Measurements from ENCODE around the gene UBXN1. TPM values are rescaled to one million over a fixed set of nuclear protein-coding genes. Genes with fewer than 3 reads are reported as not detected.
"Not testable (repeated sequence)": the region's sequence is repeated elsewhere in the genome, so short reads cannot be mapped to it uniquely, and the experiment has no call there.

Gene UBXN1
- polyA plus RNA-seq, 6 donors from 2014 or later: 150 to 226 (median 216) TPM

DNA sequence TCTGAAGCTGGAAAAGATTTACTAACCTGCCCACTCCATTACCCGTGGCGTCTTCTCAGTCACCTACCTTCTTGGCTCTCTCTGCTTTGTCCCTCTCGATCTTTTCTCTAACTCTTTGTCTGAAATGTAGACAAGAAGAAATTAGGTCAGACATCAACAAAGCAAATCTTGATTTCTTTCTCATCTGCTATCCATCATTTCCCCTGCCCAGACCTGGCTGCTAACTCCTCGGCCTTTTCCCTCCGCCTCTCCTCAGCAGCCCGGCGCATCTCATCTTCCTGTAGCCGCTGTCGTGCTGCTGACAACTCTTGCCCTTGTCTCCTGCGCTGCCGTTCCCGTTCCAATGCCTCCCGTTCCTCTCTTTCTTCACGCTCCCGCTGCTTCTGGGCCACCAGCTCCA lies 1.2 kb downstream of the UBXN1 start:
- ATAC-seq (ENCODE audit: low read depth in 2 of 2) (no peak), DNase-seq (no peak)
- Mint-ChIP-seq H3K4me1 (peaks cover 26 to 52% (median 41%) of the 10 kb centered on the region in 3 donors), H3K27me3 (no peaks in the 10 kb centered on the region), H3K27ac (peak overlapping the region; percentile 75 to 99 (median 96)), H3K9me3 (no peaks in the 10 kb centered on the region), H3K4me3 (peak overlapping the region; percentile 75 to 97 (median 94)), H3K36me3 (peaks cover 0 to 21% of the 10 kb centered on the region in 2 donors)

DNA sequence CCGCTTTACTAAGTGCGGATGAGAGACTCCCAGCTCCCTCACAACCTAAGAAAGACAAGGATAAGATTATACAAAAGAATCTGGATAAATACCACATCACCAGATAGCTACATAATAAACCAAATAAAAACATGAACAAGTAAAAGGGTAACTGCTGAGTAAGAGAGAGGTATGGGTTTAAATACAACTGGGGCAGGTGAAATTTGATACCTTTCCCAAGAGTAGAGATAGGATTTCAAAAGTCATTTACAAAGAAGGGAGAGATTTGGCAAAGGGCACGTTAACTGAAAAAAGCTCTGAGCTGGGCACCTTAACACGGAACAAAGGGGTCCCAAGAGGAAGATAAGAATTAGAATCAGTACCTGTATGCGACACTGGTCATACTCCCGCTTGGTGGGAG lies 1.7 kb downstream of the UBXN1 start:
- peak overlapping the region; percentile 71 to 97 (median 91) for H3K4me3 Mint-ChIP-seq
- ATAC-seq (ENCODE audit: low read depth in 2 of 2) (no peak), DNase-seq (no peak)
- H3K36me3 Mint-ChIP-seq: peaks cover 0 to 21% of the 10 kb centered on the region in 2 donors
- peaks cover 26 to 58% (median 47%) of the 10 kb centered on the region in 3 donors for H3K4me1 Mint-ChIP-seq
- no peaks in the 10 kb centered on the region for H3K9me3 Mint-ChIP-seq
- peak overlapping the region in 5 of 6 donors; percentile 25 to 98 (median 96) for H3K27ac Mint-ChIP-seq
- H3K27me3 Mint-ChIP-seq: no peaks in the 10 kb centered on the region

DNA sequence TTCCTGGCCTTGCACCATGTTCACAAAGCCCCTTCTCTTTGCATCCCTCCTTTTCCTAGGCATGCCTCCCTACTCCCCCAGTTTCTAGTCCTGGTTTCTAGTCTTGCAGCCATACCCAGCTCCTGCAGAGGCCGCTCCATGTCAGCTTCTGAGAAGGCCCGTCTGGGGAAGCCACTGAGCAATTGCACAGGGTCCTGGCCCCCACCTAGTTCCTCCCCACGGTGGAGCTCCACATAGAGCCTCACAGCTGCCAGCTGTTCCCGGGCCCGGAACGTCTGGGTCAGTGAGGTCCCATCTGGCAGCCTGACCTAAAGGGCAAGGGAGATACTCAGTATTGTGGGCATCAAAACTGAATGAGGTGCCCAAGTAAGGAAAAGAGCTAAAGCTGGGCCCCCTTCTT lies 2.2 kb downstream of the UBXN1 start:
- peak overlapping the region in 1 of 6 donors; percentile 96 for H3K27ac Mint-ChIP-seq
- H3K27me3 Mint-ChIP-seq: no peaks in the 10 kb centered on the region
- ATAC-seq (ENCODE audit: low read depth in 2 of 2) (no peak), DNase-seq (no peak)
- H3K36me3 Mint-ChIP-seq: peaks cover 0 to 23% of the 10 kb centered on the region in 2 donors
- no peaks in the 10 kb centered on the region for H3K9me3 Mint-ChIP-seq
- peak overlapping the region; percentile 71 to 97 (median 91) for H3K4me3 Mint-ChIP-seq
- peaks cover 26 to 59% (median 49%) of the 10 kb centered on the region in 3 donors for H3K4me1 Mint-ChIP-seq

DNA sequence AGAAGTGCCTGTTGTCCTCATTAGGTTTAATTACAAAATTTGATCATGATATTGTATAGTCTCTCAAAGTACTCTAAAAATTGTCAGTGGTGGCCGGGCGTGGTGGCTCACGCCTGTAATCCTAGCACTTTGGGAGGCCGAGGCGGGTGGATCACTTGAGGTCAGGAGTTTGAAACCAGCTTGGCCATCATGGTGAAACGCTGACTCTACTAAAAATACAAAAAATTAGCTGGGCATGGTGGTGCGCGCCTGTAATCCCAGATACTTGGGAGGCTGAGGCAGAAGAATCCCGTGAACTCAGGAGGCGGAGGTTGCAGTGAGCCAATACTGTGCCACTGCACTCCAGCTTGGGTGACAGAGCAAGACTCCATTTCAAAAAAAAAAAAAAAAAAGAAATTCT lies 3.5 kb downstream of the UBXN1 start:
- Mint-ChIP-seq H3K27ac (peak overlapping the region in 3 of 6 donors; percentile 36 to 57 (median 39)), H3K4me3 (peak overlapping the region in 4 of 8 donors; percentile 15 to 99 (median 40)), H3K4me1 (peaks cover 27 to 67% (median 62%) of the 10 kb centered on the region in 3 donors), H3K36me3 (peaks cover 0 to 27% of the 10 kb centered on the region in 2 donors)
- not testable (repeated sequence) for H3K9me3 Mint-ChIP-seq; DNase-seq; H3K27me3 Mint-ChIP-seq; ATAC-seq (ENCODE audit: low read depth in 2 of 2)

DNA sequence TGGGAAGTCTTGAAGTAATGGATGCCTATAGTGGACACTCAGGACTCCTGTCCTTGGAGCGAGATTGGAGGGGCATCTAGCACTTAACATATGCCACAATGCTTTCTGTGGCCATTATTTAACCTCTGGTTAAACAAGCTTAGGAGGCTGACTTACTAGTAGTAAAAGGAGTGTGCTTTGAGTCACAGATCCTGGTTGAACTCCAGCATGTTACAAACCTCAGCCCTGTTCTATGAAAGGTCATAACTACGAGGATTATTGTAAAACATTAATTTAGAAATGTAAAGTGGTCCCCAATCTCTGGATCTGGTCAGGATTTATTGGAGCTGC lies 5.7 kb downstream of the UBXN1 start:
- ATAC-seq (ENCODE audit: low read depth in 2 of 2) (no peak), DNase-seq (no peak)
- Mint-ChIP-seq H3K27me3 (no peaks in the 10 kb centered on the region), H3K4me3 (peak overlapping the region in 7 of 8 donors; percentile 99 to 100 (median 100)), H3K27ac (peak overlapping the region in 5 of 6 donors; percentile 42 to 93 (median 74)), H3K9me3 (no peaks in the 10 kb centered on the region), H3K36me3 (peaks cover 0 to 27% of the 10 kb centered on the region in 2 donors), H3K4me1 (peaks cover 25 to 72% (median 52%) of the 10 kb centered on the region in 3 donors)

DNA sequence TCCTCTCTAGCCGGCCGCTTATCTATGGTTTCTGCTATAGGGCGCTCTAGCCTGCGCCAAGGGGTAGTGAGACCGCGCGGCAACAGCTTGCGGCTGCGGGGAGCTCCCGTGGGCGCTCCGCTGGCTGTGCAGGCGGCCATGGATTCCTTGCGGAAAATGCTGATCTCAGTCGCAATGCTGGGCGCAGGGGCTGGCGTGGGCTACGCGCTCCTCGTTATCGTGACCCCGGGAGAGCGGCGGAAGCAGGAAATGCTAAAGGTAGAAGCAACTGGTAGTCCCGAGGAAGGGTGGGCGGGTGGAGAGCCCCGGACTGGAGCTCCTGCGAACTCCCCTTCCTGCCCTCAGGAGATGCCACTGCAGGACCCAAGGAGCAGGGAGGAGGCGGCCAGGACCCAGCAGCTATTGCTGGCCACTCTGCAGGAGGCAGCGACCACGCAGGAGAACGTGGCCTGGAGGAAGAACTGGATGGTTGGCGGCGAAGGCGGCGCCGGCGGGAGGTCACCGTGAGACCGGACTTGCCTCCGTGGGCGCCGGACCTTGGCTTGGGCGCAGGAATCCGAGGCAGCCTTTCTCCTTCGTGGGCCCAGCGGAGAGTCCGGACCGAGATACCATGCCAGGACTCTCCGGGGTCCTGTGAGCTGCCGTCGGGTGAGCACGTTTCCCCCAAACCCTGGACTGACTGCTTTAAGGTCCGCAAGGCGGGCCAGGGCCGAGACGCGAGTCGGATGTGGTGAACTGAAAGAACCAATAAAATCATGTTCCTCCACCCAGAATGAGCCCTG lies 7.1 kb downstream of the UBXN1 start, which contains the start of the genes LBHD1 and UQCC3:
Gene LBHD1, minus strand, starts transcription at position 660 of the 782 bp plus-strand sequence. CDS start 2,236 bp downstream, outside the sequence.
Gene UQCC3, plus strand, starts transcription at position 66 of the 782 bp plus-strand sequence. Its CDS starts 73 bp downstream, at position 139.
- DNase-seq (peak; percentile 69), ATAC-seq (ENCODE audit: low read depth in 2 of 2) (peak; percentile 83)
- H3K4me3 Mint-ChIP-seq: peak within 1 kb of the TSS; percentile 99 to 100 (median 100)
- no peaks in the 10 kb centered on the region for H3K9me3 Mint-ChIP-seq
- no peaks in the 10 kb centered on the region for H3K27me3 Mint-ChIP-seq
- H3K4me1 Mint-ChIP-seq: peaks cover 19 to 72% (median 47%) of the 10 kb centered on the region in 3 donors
- H3K27ac Mint-ChIP-seq: peak within 1 kb of the TSS; percentile 93 to 99 (median 96)
- peaks cover 0 to 13% of the 10 kb centered on the region in 2 donors for H3K36me3 Mint-ChIP-seq

DNA sequence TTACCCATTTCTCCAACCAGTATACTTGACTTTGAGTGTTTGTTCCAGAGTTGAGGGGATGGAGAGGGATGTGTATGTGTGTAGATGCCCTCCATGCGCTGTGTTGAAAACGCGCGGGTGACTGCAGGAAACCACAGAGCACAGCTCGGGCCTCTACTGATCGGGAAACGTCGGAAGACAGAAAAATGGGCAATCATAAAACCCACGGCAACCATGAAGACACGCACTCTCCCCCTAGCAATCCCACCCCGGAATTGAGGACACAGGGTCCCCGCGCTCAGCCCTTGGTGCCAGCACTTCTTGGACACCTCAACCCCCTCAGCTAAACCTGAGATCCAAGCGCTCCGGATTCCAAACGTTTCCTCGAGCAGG lies 7.7 kb downstream of the UBXN1 start:
- ATAC-seq (ENCODE audit: low read depth in 2 of 2) (peak; percentile 13 to 16), DNase-seq (no peak)
- Mint-ChIP-seq H3K4me1 (peaks cover 24 to 72% (median 47%) of the 10 kb centered on the region in 3 donors), H3K36me3 (peaks cover 0 to 13% of the 10 kb centered on the region in 2 donors), H3K4me3 (peak overlapping the region; percentile 99 to 100 (median 100)), H3K27ac (peak overlapping the region; percentile 93 to 99 (median 96)), H3K9me3 (no peaks in the 10 kb centered on the region), H3K27me3 (no peaks in the 10 kb centered on the region)

DNA sequence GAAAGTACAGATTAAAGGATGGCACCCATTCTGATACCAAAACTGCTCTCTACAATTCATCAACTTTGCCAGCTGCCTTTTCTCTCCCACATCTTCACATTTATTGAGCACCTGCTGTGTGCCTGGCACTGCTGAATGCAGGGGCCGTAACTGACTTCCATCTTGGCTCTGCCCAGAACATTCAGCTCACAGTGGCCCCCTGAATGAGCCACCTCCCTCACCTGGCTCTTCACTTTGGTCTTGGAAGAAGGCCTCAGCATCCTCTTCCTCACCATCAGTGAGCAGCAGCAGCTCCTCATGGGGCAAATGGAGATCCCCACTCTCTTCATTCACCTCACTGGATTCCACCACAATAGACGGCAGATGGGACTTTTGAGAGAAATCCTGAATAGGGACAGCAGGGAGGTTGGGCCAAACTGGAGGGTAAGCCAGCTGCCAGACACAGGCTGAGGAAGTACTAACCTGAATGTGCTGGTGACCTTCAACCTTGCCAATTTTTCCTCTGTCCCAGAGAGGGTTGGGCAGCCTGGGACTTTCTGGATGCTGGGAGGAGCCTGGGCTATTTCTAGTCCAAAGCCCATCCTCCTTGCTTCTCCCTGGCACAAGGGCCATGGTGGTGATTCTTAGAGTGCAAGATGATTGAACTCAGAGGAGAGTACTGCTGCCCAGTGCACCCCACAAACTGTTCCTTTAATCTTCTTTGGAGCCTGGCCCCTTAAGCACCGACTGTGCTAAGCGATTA lies 9.3 kb downstream of the UBXN1 start:
- H3K4me3 Mint-ChIP-seq: peak overlapping the region in 6 of 8 donors; percentile 28 to 100 (median 100)

DNA sequence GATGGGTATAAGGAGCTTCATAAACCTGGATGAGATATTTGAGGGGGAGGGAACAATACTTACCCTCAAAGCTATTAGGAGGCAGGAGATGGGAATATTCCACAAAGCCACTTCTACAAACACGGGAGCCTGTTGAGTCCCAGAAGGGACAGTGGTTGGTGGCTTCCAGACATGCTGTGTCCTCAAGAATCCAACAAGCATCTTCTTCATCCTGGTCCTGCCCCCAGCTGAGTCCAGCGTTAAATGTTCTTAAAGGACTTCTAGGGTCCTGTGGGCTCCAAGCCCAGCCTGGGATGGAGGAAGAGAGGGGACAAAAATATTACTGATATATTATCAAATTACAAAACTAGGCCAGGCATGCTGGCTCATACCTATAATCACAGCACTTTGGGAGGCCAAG lies 11.4 kb downstream of the UBXN1 start:
- H3K27me3 Mint-ChIP-seq: no peaks in the 10 kb centered on the region
- ATAC-seq (ENCODE audit: low read depth in 2 of 2) (no peak), DNase-seq (no peak)
- H3K9me3 Mint-ChIP-seq: no peaks in the 10 kb centered on the region
- H3K4me1 Mint-ChIP-seq: peaks cover 29 to 77% (median 54%) of the 10 kb centered on the region in 3 donors
- H3K27ac Mint-ChIP-seq: peak overlapping the region in 3 of 6 donors; percentile 47 to 84 (median 79)
- H3K4me3 Mint-ChIP-seq: peak overlapping the region in 3 of 8 donors; percentile 30 to 100 (median 95)
- H3K36me3 Mint-ChIP-seq: peaks cover 7 to 11% of the 10 kb centered on the region in 2 donors

More for the DNA sequence above, 9.3 kb downstream of the UBXN1 start:
- no peak for ATAC-seq (ENCODE audit: low read depth in 2 of 2)
- no peaks in the 10 kb centered on the region for H3K9me3 Mint-ChIP-seq
- H3K27ac Mint-ChIP-seq: peak overlapping the region in 3 of 6 donors; percentile 61 to 86 (median 83)
- peaks cover 0 to 8% of the 10 kb centered on the region in 2 donors for H3K36me3 Mint-ChIP-seq
- no peaks in the 10 kb centered on the region for H3K27me3 Mint-ChIP-seq
- DNase-seq: no peak
- peaks cover 24 to 69% (median 54%) of the 10 kb centered on the region in 3 donors for H3K4me1 Mint-ChIP-seq

DNA sequence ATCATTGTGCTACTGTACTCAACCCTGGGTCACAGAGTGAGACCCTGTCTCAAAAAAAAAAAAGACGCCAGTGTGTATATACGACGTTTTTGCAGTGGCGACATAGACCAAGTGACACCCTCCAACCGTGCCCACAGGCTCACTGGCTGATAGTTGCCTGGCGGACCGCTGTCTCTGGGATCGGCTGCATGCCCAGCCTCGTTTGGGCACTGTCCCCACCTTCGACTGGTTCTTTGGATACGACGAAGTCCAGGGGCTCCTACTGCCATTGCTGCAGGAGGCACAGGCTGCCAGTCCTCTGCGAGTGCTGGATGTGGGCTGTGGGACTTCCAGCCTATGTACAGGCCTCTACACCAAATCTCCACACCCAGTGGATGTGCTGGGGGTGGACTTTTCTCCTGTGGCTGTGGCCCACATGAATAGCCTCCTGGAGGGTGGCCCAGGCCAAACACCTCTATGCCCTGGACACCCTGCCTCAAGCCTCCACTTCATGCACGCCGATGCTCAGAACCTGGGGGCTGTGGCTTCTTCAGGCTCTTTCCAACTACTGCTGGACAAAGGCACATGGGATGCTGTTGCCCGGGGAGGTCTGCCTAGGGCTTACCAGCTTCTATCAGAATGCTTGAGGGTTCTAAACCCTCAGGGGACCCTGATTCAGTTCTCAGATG lies 12.5 kb downstream of the UBXN1 start:
- H3K36me3 Mint-ChIP-seq: peaks cover 7 to 8% of the 10 kb centered on the region in 2 donors
- H3K4me3 Mint-ChIP-seq: peak overlapping the region; percentile 95 to 100 (median 97)
- H3K4me1 Mint-ChIP-seq: peaks cover 30 to 70% (median 45%) of the 10 kb centered on the region in 3 donors
- DNase-seq: no peak
- peak overlapping the region in 5 of 6 donors; percentile 15 to 97 (median 79) for H3K27ac Mint-ChIP-seq
- no peak for ATAC-seq (ENCODE audit: low read depth in 2 of 2)
- H3K9me3 Mint-ChIP-seq: no peaks in the 10 kb centered on the region
- H3K27me3 Mint-ChIP-seq: no peaks in the 10 kb centered on the region

DNA sequence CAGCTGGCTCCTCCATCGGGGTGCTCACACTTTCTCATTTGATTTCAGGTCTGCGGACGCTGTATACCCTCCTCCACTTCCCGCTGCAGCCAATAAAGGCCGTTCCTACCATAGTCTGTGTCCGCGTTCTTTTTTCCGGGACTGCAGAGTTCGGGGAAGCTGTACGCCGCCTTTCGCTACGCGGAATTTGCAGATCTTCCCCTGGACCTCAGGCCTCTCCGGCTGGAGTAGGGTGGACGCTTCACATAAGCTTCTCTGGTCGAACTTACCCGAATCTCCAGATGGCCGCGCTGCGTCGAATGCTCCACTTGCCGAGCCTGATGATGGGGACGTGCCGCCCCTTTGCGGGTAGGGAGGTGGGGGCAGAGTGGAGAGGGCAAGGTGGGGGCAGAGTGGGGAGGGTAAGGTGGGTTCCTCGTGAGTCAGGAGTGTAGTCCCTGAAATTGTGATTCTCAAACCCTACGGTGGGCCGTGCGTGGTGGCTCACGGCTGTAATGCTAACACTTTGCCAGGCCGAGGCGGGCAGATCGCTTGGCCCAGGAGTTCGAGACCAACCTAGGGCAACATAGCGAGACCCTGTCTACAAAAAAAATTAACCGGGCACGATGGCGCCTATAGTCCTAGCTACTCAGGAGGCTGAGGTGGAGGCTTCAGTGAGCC lies 13.1 kb downstream of the UBXN1 start:
- Mint-ChIP-seq H3K27ac (peak overlapping the region; percentile 82 to 99 (median 96)), H3K4me1 (peaks cover 26 to 64% (median 42%) of the 10 kb centered on the region in 3 donors), H3K9me3 (no peaks in the 10 kb centered on the region), H3K27me3 (no peaks in the 10 kb centered on the region), H3K36me3 (peaks cover 7% of the 10 kb centered on the region in 2 donors), H3K4me3 (peak overlapping the region; percentile 95 to 100 (median 97))
- DNase-seq (peak; percentile 37), ATAC-seq (ENCODE audit: low read depth in 2 of 2) (peak; percentile 20 to 24)

DNA sequence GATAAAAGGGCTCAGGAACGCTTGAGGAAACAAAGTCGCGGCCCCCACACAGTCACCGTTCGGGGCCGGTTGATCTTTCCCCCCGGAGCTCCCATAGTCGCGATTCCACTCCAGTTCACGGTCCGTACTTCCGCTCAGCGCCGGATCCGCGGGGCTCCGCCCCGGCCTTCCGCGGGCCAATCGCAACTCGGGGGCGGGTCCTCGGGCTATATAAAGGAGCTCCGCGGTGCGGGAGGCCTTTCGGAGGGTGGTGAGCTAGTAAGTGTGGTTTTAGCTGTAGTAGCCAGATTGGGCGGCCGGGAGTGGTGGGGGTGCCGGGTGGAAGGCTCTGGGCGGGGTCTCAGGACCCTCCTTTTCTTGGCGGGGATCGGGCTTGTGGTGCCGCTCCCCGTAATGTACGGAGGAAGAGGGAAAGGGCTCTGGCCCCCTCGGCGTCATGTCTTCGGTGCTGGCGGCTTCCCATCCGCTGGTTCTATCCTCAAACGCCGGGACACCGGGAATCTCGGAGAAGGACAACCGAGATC lies 13.7 kb downstream of the UBXN1 start, which contains the start of the genes C11orf98 and CSKMT:
Gene C11orf98, minus strand, starts transcription at position 136 of the 524 bp plus-strand sequence. Its CDS starts 41 bp downstream, at position 95.
Gene CSKMT, plus strand, starts transcription at position 238 of the 524 bp plus-strand sequence. CDS start 568 bp downstream, outside the sequence.
- peak within 1 kb of the TSS; percentile 95 to 100 (median 97) for H3K4me3 Mint-ChIP-seq
- peak; percentile 93 for ATAC-seq (ENCODE audit: low read depth in 2 of 2)
- peaks cover 25 to 58% (median 41%) of the 10 kb centered on the region in 3 donors for H3K4me1 Mint-ChIP-seq
- H3K27ac Mint-ChIP-seq: peak within 1 kb of the TSS; percentile 82 to 99 (median 96)
- peak; percentile 96 for DNase-seq
- no peaks in the 10 kb centered on the region for H3K27me3 Mint-ChIP-seq
- H3K36me3 Mint-ChIP-seq: peaks cover 7% of the 10 kb centered on the region in 2 donors
- H3K9me3 Mint-ChIP-seq: no peaks in the 10 kb centered on the region
